Measurements from ENCODE around the gene NPAS3.

- no peak for TF ChIP-seq CTCF (conservative IDR thresholded peaks at IDR 0.05; ENCODE audit: low read length)
- TF ChIP-seq EZH2phosphoT487 (IDR thresholded peaks at IDR 0.05; ENCODE audit: borderline replicate concordance), result no peak
These were observed 100.6 kb downstream of the NPAS3 start for GRCh38 chr14:33039311-33039710.

All from Loucy (cell line).